Measurements from ENCODE around the gene FAT3.

- TF ChIP-seq POLR2AphosphoS5 (IDR thresholded peaks at IDR 0.05; ENCODE audit: low read depth) (no peak), CTCF (IDR thresholded peaks at IDR 0.05; ENCODE audit: insufficient read depth, low read length) (no peak), GABPA (IDR thresholded peaks at IDR 0.05; ENCODE audit: low read depth) (no peak)
Observed at GRCh38 chr11:92180664-92181251, 43.9 kb upstream of the FAT3 start.
